Retinal pigment epithelial cell (primary cell): ENCODE data around the gene DOCK4.
"Not testable (repeated sequence)": the region's sequence is repeated elsewhere in the genome, so short reads cannot be mapped to it uniquely, and the experiment has no call there.

Experiments
- DNase-seq: peaks from one replicate; pipeline ENCODE4 v3.0.0-alpha.2; 2010; ENCODE audit warnings: low read depth
- H3K4me3 ChIP-seq: 2 replicates; pipeline ENCODE4 v1.5.1; 2011; ENCODE audit warnings: mild to moderate bottlenecking, low read length, control low read depth, moderate library complexity
- TF ChIP-seq, protein P1 (sequence below): conservative IDR thresholded peaks from 2 replicates; pipeline ENCODE4 v1.5.1; 2011; ENCODE audit warnings: low read depth, low read length, control low read depth, inconsistent platforms

Gene DOCK4

DNA sequence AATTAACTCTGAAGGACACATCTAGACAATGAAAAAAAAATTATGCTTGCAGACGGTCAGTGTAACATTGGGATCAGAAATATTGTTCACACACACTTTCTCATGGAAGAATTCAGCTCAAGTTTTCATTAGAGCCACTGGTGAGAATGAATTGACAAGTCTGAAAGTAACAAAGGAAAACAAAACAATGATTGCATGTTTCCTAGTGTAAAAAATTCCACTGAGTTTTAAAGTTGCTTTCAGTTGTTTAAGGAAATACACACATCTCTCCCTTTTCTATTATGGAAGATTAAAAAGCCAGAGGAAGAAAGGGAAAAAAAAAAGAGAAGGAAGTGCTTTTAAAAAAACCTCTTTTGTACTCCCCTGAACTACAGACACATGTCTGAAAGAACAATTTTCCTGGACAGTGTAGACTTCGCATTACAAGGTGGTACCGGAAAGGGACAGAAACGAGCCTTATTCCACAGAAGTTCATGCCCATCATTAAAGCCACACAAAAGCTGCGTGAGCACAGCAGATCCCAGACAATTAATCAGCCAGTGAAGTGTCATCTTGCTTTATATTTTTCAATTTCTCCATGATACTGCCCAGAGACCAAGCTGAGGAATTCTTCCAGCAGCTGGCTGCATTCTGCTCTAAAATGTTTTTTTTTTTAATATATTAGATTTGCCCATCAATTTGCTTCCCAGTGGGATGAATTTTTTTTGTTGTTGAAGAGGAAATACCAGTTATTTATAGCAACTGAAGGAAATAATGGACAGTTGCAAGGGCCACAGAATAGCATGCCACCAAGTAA lies 294.8 kb downstream of the DOCK4 start:
- no peak overlapping the region for H3K4me3 ChIP-seq
- TF ChIP-seq, protein P1, sequence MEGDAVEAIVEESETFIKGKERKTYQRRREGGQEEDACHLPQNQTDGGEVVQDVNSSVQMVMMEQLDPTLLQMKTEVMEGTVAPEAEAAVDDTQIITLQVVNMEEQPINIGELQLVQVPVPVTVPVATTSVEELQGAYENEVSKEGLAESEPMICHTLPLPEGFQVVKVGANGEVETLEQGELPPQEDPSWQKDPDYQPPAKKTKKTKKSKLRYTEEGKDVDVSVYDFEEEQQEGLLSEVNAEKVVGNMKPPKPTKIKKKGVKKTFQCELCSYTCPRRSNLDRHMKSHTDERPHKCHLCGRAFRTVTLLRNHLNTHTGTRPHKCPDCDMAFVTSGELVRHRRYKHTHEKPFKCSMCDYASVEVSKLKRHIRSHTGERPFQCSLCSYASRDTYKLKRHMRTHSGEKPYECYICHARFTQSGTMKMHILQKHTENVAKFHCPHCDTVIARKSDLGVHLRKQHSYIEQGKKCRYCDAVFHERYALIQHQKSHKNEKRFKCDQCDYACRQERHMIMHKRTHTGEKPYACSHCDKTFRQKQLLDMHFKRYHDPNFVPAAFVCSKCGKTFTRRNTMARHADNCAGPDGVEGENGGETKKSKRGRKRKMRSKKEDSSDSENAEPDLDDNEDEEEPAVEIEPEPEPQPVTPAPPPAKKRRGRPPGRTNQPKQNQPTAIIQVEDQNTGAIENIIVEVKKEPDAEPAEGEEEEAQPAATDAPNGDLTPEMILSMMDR, result no peak
- DNase-seq, result no peak

DNA sequence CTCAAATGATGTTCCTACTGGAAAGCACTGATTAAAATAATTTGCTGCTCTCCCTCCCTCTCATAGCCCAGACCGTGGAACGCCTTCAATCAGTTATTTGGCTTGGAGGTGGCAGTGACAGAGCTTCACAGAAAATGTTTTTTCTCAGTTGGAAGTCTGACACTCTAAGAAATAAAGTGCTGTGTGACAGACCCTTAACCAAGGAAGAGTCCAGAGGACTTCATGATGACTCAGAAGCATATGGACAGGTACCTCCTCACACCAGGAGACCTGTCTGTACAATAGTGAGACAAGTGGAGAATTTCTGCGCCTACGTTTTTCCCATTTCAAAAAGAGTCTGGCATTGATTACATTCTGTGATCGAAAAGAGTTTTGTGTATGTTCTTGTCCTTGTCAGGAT lies 295.5 kb downstream of the DOCK4 start:
- no peak overlapping the region for H3K4me3 ChIP-seq
- no peak for DNase-seq
- TF ChIP-seq, protein P1, result no peak

DNA sequence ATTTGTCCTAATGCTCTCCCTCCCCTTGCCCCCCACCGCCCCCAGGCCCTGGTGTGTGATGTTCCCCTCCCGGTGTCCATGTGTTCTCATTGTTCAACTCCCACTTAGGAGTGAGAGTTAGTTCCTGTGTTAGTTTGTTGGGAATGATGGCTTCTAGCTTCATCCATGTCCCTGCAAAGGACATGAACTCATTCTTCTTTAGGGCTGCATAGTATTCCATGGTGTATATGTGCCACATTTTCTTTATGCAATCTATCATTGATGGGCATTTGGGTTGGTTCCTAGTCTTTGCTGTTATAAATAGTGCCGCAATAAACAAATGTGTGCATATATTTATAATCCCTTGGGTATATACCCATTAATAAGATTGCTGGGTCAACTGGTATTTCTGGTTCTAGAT lies 297.5 kb downstream of the DOCK4 start:
- not testable (repeated sequence) for H3K4me3 ChIP-seq, DNase-seq

DNA sequence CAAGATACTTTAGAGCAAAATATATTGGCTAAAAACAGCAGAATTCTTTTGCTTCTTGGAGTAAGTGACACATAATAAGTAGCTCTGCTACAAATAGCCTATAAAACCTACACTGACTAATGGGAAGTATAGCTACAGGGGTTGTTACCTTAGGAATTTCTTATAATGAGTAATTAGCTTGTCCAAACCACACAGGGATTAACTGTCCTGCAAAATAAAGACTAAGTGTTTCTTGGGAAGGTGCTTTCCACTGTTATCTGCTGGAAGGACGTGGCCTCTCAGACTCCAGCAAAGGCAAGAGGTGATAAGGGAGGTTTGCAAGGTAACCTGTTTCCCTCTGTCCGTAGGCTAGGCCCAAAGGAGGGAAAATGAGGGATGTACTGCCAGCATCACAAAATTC lies 302.4 kb downstream of the DOCK4 start:
- TF ChIP-seq, protein P1, result no peak
- no peak overlapping the region for H3K4me3 ChIP-seq
- DNase-seq, result peak; percentile 35

DNA sequence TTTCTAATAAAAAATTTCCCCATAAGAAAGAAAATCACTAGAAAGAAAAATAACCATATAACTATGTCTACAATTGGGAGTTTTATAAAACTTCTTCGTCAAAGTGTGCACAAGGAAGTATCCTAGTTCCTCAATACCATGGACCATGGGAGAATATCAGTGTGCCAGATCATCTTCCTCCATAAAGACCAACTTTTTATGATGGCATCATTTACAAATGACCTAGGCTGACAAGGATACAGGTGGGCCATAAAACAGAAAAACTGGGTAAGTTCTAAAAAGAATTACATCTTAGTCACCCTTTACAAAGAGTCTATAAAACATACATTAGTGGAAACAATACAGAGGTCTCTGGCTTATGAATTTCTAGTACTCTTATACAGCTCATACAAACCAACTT lies 303.2 kb downstream of the DOCK4 start:
- no peak for DNase-seq
- TF ChIP-seq, protein P1, result no peak
- no peak overlapping the region for H3K4me3 ChIP-seq

DNA sequence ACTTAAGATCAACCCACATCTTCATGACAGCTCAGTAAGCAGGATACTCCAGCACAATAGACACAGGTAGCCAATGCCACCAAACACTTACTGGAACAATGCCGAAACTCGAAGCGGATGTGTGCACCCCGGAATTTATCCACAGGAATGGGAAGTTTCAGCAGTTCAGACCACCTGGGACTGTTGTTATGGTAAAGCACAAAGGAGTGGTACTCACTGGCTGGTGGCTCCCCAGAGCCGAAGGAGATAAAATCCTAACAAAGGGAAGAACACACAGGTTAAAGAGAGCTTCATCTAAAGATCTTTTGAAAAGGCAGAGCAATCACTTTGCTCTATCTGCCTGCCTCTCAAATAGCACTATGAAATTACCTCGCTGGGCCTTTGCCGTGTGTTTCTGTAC lies 305.9 kb downstream of the DOCK4 start:
- TF ChIP-seq, protein P1, result no peak
- no peak for DNase-seq

DNA sequence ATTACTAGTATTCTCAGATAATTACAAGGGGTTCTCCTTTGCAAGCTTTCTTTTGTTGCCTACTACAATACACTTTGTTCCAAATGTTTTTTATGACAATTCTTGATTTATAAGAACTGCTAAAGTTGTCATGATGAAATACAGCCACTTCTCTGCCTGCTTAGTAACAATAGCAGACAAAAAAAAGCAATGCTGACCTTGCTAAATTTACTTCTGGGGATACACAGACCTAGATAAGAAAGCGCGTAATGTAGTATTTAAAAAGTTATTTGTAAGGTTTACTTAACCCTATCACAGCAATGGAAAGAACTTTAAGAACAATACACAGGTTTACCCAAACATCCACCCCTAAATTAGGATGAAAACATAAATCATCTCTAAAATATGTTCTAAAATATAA lies 311.1 kb downstream of the DOCK4 start:
- DNase-seq, result no peak
- H3K4me3 ChIP-seq, result no peak overlapping the region
- TF ChIP-seq, protein P1, result no peak

More for the DNA sequence above, 305.9 kb downstream of the DOCK4 start:
- no peak overlapping the region for H3K4me3 ChIP-seq
